HG03175 (cell line): ENCODE data around the gene XG.
"Not testable (repeated sequence)": the region's sequence is repeated elsewhere in the genome, so short reads cannot be mapped to it uniquely, and the experiment has no call there.

ENCODE experiments used
- ATAC-seq: cut with Tn5 transposase; IDR thresholded peaks from one replicate; pipeline ENCODE4 v1.9.1; 2021; ENCODE audit warnings: mild to moderate bottlenecking, moderate library complexity; ENCODE audit not compliant: unreplicated experiment

Gene XG, protein sequence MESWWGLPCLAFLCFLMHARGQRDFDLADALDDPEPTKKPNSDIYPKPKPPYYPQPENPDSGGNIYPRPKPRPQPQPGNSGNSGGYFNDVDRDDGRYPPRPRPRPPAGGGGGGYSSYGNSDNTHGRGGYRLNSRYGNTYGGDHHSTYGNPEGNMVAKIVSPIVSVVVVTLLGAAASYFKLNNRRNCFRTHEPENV

DNA sequence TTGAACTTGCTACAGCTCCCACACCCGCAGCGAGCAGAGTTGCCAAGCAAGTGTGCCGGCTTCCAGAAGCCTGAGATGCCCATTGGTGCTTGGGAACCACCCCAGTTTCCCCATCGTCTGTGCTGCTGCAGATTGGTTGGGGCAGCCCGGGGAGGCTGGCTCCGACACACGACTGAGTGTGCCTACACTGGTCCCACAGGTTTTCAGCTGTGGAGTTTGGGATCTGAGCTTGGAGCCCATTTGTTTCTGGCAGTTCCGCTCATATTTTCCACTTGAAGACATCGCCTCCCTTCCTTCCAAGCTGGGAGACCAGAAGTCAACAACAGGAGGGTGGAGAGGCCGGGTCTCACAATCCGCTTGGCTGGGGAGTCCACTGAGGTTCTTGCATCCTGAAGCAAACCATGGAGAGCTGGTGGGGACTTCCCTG is at the start of gene XG:
Gene XG, plus strand, starts transcription at position 167 of the 427 bp plus-strand sequence. Its CDS starts 235 bp downstream, at position 402.
- not testable (repeated sequence) for ATAC-seq

DNA sequence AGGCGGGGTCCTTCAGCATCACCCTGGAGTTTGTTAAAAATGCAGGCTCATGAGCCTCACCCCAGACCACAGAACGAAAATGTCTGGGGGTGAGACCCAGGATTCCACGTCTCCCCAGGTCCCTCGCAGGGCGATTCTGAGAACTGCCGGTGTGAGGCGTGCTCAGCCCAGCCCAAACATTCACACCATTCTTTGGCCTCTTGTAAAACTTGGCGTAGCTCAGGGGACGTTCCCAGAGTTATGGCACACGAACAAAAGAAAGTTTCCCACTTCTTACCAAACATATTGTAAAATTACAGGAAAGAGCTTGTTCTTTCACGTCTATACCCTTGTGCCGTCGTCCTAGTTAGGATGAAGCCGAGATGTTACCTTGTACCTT is 47.9 kb upstream of the XG start:
- no peak for ATAC-seq

DNA sequence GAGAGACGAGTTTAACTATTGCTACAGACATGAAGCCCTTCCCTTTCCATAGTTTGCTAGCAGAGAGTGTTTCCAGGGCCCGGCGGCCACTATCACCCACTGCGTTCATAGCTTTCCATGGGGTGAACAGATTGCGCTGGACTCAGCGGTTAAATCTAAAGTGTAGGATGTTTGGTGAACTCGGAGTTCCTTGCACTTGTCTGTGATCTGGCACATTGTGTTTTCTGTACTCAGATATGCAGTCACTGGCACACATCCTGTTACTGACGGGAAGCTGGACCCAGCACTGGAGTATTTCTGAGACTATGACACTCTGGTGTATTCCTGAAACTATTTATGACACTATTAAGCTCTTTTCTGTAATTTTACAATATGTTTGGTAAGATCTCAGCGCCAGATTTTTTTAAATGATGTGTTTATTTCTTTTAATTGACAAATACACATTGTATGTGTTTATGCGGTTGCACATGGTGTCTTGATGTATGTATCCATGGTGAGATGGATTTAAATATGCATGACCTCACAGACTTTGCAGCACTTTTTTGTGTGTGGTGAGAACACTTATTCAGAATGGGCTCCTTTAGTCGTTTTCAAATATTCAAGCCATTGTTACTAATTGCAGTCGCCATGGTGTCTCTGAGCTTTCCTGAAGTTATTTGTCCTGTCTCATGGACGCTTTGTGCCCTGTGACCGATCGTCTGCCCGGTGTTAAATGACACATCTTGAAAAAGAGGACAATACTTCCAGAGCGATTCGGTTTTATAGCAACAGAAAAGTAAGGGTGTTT is 46.6 kb upstream of the XG start:
- no peak for ATAC-seq

DNA sequence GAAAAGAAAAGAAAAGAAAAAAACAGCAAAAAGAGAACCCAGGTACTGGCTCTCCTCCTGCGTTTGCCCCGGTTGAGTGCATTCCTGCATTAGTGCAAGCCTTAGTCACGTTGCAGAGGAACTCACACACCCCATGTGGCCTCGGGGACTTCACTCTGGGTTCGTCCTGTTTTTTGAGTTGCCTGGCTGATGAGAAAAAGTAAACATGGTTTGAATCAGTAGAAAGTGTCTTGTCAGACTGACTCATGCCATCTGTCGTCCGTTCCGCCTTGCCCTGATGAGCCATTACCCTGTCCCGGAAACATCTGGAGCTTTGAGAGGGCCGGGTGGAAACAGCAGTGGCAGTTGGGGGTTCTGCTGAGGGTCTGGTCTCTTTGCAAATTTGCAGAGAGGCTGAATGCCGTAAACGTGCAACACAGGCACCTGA is 44.5 kb upstream of the XG start:
- peak; percentile 93 for ATAC-seq

DNA sequence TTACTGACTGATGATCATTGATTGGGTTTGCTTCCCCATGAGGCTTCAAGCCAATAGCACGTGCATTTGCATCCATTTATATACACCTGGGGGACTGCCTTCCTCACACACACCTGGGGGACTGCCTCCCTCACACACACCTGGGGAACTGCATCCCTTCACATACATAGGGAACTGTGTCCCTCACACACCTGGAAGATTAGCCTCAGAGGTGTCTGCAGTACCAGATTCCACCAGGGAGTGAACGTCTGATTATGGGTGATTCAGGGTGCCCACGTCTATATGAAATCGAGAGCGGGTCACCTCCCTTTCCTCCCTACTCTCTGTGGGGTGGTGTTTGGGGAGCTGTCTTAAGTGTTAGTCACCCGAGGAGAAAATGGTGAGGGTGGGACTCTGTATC is 43.8 kb upstream of the XG start:
- no peak for ATAC-seq

DNA sequence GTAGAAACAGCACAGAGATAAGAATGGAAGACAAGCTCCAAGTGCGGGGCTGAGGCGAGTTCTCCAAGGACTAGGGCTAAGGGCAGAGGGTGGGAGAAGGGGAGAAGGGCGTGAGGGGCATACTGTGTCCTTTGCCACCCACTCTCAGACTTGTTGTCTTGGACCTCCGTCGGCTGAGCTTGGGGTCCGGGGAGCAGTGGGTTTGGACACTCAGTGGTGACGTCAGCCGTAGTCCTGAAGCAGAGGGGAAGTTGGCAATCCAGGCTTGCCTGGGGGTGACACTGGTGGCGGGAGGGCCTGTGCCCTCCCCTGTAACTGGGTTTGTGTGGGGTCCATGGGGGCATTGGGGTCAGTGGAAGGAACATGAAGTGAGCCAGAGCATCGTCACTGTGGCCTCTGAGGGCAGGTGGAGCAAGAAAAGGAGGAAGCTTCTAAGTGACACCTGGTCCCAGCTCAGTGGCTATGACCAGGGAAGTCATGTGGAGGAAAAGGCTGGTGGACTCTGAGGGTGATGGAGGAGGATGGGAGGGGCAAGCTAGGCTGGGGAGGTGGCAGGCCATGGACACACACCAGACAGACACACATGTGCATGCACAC is 43.1 kb upstream of the XG start:
- no peak for ATAC-seq

DNA sequence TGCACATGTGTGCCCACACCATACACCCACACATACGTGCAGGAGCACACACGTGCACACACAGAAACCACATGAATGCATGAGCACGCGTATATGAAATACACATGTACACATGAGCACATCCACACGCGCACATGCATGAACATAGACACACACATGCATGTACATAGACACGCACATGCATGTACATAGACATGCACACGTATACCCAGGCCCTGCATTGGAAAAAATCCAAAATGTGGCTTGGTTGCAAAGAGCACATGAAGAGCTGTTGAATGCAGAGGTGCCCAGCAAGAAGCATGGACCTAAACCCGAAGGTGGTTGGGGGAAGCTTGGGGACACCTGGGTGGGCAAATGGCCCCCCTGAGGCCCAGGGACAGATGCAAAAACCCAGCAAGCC is 42.3 kb upstream of the XG start:
- no peak for ATAC-seq

DNA sequence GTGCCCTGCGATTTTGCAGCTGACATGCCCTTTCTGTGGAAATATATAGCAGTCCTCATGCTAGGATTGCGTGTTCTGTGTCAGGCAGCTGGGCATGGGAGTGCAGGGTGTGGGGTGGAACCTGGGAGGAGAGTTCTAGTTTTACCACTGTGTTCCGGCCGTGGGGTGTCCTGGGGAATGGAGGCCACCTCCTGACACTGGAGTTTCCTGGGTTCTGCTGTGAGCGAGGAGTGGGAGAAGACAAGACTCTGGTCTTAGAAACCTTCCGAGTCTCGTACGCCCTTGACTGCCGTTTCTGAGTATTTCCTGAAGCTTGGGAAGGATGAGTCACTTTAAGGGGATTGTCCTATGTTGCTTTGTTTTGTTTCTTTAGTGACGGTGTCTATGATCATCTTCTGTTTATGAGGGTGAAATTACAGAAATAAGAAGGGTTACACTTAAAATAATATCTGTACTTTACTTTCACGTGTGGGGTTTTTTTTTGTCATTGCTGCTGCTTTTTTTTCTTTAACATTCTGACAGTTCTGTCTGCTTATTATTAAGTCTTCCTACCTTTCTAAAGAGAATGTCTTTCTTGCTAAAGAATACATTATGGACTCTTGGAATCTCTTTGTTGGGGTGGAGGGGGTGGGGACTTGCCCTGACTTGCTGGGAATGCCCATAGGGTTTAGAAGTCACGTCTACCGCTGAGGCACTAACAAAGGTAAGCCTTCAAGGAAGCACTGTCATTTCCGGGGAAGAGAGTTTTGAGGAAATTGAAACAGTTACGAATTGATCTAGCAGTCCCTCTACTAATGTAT is 41.6 kb upstream of the XG start:
- ATAC-seq, result no peak

DNA sequence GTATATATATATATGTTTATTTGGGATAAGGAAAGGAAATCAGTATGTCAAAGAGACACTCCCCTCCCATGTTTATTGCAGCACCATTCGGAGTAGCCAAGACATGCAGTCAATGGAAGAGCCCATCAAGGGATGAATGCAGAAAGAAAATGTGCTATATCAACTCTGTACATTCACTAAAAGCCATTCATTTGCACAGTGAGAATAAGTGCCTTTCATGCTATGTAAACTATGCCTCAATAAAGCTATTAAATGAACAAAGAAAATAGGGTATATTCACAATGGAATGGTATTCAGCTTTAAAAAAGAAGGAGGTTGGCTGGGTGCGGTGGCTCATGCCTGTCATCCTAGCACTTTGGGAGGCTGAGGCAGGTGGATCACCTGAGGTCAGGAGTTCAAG is 40.4 kb upstream of the XG start:
- no peak for ATAC-seq

DNA sequence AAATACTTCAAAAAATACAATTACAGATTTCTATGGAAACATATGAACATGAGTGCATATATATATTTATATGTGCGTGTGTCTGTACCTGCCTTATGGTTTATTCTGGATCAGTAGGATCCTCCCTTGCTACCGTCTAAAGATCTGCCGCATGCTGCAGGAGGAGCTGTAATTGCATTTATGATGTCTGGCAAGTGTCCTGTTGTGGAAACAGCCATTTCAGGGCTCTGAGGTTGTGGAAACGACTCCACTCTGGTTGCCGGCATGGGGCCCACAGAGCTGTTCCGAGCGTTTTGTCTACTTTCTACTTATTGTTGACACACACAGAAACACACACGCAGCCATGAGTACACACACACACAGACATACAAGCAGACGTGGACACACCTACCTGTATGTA is 39.4 kb upstream of the XG start:
- no peak for ATAC-seq

DNA sequence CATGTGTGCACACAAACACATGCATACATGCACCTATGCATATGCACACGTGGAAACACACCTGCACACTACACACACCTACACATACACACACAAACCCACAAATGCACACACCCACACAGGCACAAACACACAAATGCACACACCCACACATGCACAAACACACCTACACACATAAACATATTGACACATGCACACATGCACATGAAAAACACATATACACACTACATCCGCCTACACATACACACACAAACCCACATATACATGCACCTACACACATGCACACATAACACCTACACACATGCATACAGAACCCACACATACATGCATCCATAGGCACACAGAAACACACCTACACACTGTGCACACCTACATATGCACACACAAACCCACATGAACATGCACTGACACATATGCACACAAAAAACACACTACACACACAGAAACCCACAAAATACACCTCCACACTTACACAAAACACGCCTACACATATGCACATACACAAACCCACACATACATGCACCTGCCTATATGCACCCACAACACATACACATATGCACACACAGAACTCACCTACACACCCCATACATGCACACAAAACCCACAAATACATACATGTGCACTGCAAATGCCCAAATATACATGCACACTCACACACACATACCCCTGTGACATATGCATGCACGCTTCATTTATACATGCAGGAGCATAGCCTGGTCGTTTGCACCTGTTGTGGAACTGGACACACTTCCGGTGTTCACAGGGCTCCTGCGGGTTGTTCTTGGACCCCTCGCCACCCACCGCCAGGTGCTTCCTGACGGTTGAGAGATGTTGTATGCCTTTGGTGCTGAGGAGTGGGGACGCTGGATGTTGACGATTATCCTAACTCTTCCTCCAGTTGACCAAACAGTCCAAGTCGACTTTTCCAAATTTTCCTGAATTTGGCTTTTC is 38.7 kb upstream of the XG start:
- no peak for ATAC-seq

DNA sequence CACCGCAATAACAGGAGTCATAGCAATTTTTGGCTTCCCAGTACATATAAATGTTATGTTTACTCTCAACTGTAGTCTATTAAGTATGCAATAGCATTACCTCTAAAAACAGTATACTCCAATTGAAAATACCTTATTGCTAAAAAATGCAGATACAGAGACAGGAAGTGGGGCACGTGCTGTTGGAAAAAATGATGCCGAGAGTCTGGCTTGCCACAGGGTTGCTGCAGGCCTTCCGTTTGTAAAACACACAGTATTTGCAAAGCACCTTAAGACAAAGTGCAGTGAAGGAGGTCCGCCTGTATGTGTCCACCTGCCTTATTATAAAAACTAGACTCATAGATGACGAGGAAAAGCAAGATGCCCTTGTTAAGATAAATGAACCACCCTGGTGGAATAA is 37.3 kb upstream of the XG start:
- no peak for ATAC-seq

DNA sequence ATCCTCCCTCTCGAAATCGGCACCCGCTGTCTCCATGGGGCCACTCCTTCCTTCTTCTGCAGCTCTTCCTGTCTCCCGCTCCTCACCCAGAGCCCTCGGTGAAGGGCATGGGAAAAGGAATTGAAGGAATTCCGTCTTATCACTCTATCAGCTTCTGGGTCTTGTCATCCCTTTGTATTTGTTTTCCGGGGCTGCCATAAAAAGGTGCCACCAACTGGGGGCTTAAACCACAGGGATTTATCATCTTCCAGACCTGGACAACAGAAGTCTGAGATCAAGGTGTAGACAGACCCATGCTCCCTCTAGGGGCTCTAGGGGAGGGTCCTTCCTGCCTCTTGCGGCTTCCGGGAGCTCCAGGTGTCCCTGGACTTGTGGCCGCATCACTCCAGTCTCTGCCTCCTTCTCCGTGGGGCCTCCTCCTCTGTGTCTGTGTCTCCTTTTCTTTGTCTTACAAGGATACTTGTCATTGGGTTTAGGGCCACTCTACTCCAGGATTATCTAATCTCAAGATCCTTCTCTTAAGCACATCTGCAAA is 36.7 kb upstream of the XG start:
- ATAC-seq, result no peak

DNA sequence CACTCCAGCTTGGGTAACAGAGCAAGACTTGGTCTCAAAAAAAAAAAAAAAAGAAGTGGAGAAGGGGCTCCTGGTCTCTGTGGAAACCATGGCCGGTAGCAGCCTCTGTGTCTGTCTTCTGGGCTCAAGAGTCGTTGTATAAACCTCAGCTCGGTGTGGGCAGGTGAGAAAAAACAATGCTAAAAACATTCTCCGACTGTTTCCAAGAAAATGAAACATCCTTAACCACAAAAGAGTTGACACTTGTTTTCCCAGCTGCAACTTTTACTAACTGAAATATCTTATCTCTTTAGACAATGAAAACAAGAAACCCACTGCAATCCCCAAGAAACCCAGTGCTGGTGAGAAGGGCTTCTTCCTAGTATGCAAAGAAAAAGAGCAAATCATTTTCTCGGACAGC is 34.5 kb upstream of the XG start:
- no peak for ATAC-seq

DNA sequence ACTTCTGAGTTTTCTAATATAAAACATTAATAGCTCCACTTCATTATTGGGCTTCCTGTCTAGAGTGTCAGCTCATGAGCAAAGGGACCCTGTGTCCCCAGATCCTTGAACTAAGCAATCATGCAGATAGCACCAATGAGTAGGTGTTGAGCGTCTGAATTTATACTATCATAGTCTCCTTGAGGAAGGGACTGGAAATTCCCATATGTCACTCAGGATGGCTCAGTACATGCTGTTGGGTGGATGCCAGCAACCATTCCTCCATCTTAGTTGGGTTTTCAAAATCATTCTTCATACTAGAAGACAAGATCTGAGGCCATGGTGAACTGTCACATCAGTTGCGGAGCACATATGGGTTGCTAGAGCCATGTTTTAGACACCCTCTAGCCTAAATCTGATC is 33.0 kb upstream of the XG start:
- no peak for ATAC-seq

DNA sequence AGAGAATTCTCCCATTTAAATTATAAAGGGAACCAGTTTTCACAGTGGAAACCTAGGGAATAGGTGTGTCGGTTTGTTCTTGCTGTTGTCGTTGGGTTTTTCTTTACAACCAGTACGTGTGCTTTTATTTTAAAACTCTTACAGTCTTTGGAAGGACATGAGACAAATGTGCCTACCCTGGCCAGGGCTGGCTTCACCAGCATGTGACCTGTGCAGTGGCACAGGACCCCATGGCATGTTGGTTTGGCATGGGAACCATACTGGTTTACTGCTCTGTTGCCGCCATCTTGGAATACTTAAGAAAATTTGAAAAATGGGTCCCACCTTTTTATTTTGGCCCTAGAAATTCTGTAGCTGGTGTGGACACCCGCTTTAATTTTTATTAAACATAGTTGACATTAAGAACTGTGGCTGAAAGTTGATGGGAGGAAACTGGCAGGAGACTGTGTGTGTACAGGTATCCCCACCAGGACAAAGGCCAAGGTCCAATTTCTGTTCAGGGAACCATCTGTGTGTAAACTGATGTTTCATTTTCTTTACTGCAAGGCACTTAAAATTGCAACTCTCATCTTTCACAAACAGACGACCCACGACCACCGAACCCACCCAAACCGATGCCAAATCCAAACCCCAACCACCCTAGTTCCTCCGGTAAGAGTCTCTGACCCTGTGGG is 31.9 kb upstream of the XG start:
- no peak for ATAC-seq

DNA sequence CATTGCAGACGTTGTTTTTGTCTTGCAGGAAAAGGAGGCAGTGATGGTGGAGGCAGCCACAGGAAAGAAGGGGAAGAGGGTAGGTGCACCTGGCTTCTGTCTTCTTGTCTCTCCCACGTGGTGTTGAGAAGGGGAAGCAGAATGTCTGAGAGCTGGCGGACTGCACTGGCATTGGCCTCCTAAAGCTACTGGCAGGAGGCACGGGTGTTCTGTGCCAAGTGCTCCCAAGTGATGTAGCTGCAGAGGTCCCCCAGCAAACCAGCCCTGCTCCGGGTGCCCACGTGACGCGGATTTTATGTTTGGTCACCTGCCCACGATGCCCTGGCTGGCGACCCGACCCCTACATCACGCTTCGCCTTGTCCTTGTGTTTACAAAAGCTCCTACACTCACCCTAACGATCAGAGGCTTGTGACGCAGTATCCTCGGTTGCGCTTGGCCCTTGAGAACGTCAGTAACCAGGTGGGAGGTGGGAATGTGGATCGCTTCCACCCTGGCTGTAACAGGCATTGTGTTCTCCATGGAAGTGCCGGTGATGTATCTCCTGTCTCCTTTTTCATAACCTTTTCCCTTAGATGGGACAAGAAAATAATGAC is 28.5 kb upstream of the XG start:
- ATAC-seq, result no peak

DNA sequence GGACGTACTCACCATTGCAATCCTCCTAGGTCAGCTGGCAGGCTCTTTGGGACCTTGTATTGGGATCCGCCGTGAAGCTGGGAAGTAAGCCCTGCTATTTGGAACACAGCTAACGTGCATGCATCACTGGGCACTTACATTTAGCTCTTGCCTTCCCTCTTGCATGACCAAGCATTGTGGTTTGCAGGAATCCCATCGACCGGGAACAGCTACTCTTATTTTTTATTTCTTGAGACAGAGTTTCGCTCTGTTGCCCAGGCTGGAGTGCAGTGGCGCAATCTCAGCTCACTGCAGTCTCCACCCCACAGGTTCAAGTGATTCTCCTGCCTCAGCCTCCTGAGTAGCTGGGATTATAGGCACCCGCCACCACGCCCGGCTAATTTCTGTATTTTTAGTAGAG is 24.6 kb upstream of the XG start:
- ATAC-seq, result not testable (repeated sequence)

DNA sequence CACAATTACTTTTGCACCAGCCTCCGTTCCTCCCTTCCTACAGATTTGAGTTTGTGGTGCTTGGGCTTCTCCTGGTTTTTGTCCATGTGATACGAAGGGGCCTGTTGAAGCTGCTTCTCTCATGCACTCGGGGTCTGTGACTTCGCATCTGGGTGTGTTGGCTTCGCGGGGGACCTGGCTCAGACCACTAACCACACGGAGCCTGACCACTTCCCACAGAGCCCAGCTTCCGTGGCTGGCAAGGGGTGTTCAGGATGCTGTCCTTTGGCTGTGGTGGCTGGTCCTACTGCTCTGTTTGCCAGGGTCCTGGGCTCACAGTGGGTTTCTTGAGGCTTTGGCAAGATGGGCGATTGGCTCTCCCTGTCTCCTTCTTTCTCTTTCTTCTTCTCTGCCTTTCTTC is 19.8 kb upstream of the XG start:
- no peak for ATAC-seq
